Central memory CD4-positive, alpha-beta T cell (primary cell): ENCODE data around the gene ZAR1L.

Experiments
- DNase-seq: peaks from one replicate; pipeline ENCODE4 v3.0.0; 2022

ZAR1L gene

DNA sequence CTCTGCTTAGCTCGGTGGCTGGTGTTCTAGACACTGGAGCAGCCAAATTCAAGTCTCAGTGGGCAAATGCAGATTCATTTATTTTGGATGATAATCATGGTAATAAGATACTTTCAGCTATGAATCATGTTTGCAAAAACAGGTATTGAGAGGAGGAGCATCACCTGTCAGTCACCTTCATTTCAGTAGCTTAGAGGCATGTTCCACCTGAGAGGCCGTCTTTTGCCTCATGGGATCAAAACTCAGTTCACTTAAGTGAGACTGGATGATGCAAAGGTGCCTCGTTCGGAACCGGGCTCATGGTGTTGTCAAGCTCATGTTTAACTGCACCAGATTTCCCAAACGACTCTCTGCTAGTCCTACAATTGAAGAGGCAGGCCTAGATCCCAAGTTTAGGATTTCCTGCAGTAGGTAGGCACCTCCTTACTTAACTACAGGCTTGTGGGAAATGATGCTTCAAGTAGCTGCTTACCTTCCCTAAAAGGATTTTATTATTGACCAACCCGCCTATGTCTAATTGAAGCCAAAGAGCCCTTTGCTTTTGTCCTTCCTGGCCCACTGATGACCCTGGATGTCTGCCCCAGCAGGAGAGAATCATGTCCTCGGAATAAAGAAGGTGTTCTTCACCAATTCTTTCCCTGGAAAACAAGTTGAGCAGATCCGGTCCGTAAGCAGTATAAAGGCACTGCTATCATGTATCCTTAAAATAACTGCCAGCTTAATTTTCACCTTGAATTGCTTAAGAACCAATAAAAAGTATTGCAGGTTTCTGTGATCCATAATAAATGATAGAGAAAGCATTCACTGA, 60.0 kb downstream of the ZAR1L start:
- DNase-seq, result no peak

DNA sequence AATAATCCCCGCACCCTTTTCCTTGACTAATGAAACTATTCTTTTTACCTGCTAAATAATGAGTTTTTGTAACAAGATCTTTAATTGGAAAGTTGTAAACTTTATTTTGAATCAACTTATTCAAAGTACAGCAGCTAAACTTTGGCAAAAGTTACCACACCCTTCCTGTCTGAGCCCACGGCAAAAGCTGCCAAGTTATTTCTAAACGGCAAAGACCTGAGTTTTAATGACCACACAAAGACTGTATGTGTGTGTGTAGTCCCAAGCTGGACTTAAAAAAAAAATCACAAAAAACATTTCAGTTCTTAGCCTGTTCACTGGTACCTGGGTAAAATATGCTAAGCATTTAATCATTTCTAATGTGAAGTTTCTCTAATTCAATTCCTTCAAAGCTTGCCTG, 60.7 kb downstream of the ZAR1L start:
- no peak for DNase-seq

DNA sequence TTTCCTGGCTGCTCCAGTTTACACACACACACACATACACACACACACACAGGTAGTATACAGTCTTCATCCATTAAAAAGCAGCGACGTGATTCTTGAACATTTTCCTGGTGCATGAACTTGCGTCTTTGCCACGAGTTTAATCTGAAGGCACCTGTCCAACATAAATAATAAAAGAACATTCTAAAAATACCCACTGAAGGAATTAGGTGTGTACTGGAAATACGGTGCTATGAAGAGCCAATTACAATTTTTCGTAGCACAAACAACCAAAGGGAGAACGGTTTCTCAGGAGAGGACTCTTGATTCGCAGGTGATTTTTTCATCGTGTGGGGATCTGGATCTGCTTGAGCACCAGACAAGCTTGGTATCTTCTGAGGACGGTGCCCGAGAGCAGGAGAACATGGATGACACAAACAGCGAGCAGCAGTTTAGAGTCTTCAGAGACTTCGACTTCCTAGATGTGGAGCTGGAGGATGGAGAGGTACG, 61.2 kb downstream of the ZAR1L start:
- DNase-seq, result no peak
